GM12874 (cell line): ENCODE results near the gene AKAP6.
A peak's percentile ranks its signal among the peaks of the same experiment; 100 is the strongest.

ENCODE experiments used
- TF ChIP-seq, protein P1 (sequence below): IDR thresholded peaks from 2 replicates; pipeline ENCODE4 v1.5.1; 2011; ENCODE audit warnings: low read depth, mild to moderate bottlenecking, control low read depth, low read length, moderate library complexity; ENCODE audit not compliant: insufficient read depth

Gene AKAP6

DNA sequence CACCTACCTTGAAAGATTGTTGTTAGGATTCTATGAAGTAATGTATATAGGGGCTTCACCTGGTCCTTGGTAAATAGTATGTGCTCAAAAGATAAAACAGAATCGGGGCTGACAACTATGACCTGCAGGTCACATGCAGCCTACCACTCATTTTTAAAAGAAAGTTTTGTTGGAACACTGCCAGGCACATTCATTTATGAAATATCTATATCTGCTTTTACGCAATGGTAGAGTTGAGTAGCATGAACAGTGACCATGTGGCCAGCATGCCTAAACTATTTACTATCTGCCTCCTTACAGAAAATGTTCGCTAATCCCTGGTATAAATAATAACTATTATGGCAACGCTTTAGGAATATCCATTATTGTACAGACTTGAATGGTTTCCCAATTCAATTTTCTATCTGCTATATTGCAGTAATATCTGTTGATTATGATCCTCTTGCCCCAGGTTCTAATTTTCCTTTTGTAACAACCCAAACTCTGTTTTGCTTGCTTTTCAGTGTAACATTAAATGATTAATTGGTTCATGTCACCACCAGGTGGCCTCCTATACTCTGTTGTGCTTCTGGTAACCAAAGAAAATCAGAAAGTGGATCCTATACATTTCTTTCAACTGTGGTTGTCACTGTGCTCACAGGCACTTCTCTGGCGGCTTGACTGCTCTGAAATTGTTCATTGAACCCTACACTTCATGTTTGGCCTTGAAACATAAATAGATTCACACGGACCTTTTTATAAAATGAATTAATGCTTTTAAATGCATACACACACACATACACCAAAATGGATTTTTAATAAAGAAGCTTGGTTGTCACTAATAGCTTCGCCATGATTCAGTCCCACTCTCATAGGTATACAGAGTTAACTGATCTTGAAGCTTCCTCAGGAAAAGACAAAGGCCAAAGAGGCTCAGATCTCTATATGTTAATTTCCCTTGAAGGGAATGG lies 381.9 kb downstream of the AKAP6 start:
- TF ChIP-seq, protein P1, sequence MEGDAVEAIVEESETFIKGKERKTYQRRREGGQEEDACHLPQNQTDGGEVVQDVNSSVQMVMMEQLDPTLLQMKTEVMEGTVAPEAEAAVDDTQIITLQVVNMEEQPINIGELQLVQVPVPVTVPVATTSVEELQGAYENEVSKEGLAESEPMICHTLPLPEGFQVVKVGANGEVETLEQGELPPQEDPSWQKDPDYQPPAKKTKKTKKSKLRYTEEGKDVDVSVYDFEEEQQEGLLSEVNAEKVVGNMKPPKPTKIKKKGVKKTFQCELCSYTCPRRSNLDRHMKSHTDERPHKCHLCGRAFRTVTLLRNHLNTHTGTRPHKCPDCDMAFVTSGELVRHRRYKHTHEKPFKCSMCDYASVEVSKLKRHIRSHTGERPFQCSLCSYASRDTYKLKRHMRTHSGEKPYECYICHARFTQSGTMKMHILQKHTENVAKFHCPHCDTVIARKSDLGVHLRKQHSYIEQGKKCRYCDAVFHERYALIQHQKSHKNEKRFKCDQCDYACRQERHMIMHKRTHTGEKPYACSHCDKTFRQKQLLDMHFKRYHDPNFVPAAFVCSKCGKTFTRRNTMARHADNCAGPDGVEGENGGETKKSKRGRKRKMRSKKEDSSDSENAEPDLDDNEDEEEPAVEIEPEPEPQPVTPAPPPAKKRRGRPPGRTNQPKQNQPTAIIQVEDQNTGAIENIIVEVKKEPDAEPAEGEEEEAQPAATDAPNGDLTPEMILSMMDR: peak; percentile 30; the same call in 1 of the 2 replicates

DNA sequence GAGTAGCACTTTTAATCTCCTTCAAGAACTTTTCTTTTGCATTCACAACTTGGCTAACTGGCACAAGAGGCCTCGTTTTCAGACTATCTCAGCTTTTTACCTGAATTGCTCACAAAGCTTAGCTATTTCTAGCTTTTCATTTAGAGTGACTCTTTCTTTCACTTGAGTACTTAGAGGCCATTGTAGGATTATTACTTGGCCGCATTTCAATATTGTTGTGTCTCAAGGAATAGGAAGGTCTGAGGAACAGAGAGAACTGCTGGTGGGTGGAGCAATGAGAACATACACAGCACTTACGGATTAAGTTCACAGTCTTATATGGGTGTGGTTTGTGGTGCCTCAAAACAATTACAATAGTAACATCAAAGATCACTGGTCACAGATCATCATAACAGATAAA lies 384.8 kb downstream of the AKAP6 start:
- TF ChIP-seq, protein P1: no peak

DNA sequence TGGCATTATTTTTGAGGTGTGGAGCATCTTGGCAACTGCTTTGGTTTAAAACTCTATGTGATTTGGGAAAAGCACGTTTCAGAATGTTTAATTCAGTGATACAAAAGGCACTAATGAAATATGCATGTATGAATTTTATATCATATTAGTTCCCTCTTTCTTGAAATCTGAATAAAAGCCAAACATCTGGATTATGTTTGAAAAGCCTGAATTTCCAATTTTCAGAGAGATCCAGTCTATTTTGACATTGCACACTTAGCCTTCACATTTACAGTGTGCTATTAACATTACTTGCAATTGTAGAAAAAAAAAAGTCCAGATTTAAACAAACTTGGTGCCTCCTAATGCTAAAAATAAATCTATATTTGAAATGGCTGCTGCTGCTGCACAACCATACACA lies 390.5 kb downstream of the AKAP6 start:
- TF ChIP-seq, protein P1: no peak

DNA sequence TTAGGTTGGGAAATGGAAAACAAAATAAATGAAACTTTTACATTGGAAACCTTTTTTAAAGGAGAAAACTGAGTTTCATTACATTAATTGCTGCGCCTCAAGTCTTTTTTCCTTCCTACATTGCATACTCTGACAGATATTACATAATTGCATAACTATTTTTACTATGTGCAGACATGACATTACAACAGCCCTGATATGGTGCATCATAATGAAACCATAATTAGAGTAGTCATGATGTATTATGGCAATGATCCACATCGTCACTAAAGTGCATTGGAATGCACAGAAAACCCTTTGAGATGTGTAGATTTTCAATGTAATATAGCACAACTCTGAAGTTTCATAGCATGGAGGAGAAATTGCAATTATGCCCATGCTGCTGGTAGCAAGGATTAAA lies 391.8 kb downstream of the AKAP6 start:
- TF ChIP-seq, protein P1: no peak

DNA sequence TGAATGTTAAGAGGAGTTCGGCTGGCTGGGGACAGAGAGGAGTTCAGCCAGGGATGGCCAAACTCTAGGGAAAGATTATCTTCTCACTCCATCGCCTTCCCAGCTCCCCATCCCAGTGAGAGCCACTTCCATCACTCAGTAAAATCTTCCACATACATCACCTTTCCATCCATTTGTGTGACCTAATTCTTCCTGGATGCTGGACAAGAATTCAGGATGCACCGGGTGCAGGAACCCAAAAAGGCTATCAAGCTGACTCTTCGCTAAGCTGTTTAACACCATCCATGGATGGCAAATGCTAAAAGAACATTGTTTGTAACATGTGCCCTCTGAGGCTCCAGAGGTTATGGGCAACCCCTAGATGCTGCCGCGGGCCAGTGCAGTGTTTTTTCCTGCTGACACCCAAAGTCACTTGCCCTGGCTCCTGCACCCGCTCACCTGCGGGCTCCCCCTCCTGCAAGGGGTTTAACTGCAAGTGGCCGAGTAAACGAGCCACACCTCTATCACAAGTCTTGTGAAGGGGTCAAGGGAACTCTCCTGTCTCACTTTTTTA lies 393.6 kb downstream of the AKAP6 start:
- TF ChIP-seq, protein P1: no peak

DNA sequence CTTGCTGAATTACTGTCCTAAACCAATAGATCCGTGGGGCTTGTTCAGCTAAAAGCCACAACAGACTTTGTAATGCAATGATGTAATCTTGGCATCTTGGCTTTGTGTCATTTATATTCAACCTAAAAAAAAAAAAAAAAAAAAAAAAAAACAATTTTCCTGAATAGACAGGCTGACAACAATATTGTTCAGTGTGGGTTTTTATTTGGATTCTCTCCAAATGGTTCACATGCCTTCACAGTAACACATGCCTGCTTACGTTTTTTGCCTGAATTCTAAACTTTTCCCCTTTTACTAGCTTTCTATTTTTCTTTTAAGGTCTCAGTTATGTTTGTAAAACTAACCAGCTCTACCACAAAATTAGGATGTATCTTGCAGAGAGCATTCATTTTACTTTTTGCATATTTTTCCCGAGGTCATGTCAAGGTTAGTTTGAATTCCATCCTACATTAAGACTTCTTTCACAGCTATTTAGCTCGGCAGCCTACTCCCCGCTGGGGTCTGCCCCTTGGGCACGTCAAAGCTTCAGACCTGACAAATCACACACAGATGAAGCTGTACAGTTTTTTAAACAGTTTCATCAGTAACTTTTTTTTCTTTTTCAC lies 395.9 kb downstream of the AKAP6 start:
- TF ChIP-seq, protein P1: no peak

DNA sequence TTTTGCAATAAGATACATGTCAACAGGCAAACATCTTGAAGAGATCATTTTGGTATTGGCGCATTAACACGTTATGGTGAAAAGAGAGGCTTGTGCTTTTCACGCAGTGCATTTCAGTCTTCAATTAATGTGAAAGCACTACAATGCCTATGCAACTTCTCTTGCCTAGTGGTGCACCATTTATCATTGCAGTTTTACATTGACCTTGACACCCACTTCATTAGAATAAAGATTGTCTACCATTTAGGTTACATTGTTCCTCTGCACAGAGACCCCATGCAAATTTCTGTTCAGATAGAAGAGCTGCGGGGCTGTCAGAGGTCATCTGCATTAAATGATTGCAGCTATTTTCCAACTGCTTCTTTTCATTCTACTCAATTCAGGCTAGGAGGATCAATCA lies 397.4 kb downstream of the AKAP6 start:
- TF ChIP-seq, protein P1: no peak
